ENCODE results near the gene GRB2.
"Not testable (repeated sequence)": the region's sequence is repeated elsewhere in the genome, so short reads cannot be mapped to it uniquely, and the experiment has no call there.

GRB2 gene

GRCh38 chr17:75405365-75406221 is at the start of gene GRB2:
TSS of gene GRB2 (minus strand) at chr17:75405678. CDS start at chr17:75393628, 12,050 bp downstream.
- DNase-seq, result peak; percentile 93

GRCh38 chr17:75454672-75455071 is 49.2 kb upstream of the GRB2 start:
- DNase-seq, result not testable (repeated sequence)

GRCh38 chr17:75454193-75454592 is 48.7 kb upstream of the GRB2 start:
- no peak for DNase-seq

- DNase-seq, result no peak
Measured at GRCh38 chr17:75450270-75450669, 44.8 kb upstream of the GRB2 start.

- no peak for DNase-seq
Measured at GRCh38 chr17:75447951-75448856, 42.7 kb upstream of the GRB2 start.

GRCh38 chr17:75445896-75446295 is 40.4 kb upstream of the GRB2 start:
- not testable (repeated sequence) for DNase-seq

- no peak for DNase-seq
Measured at GRCh38 chr17:75445296-75445695, 39.8 kb upstream of the GRB2 start.

GRCh38 chr17:75442168-75443103 is 37.0 kb upstream of the GRB2 start:
- DNase-seq, result no peak

GRCh38 chr17:75440738-75441448 is 35.4 kb upstream of the GRB2 start:
- DNase-seq, result no peak

- no peak for DNase-seq
Measured at GRCh38 chr17:75439287-75439686, 33.8 kb upstream of the GRB2 start.

- not testable (repeated sequence) for DNase-seq
Measured at GRCh38 chr17:75437404-75437803, 31.9 kb upstream of the GRB2 start.

- not testable (repeated sequence) for DNase-seq
Measured at GRCh38 chr17:75434433-75434832, 29.0 kb upstream of the GRB2 start.

- no peak for DNase-seq
Measured at GRCh38 chr17:75433218-75433783, 27.8 kb upstream of the GRB2 start.

GRCh38 chr17:75430159-75430974 is 24.9 kb upstream of the GRB2 start:
- no peak for DNase-seq

GRCh38 chr17:75428543-75429469 is 23.3 kb upstream of the GRB2 start:
- DNase-seq, result no peak

GRCh38 chr17:75418531-75418930 is 13.1 kb upstream of the GRB2 start:
- no peak for DNase-seq

- DNase-seq, result no peak
Measured at GRCh38 chr17:75417054-75417580, 11.6 kb upstream of the GRB2 start.

- DNase-seq, result no peak
Measured at GRCh38 chr17:75416006-75416405, 10.5 kb upstream of the GRB2 start.

- no peak for DNase-seq
Measured at GRCh38 chr17:75414488-75414887, 9.0 kb upstream of the GRB2 start.

Data from NCI-H2227 treated with DMSO at 0.1 percent for 48 hours (cell line).